Measurements from ENCODE around the gene MSRB3. TPM values are rescaled to one million over a fixed set of nuclear protein-coding genes. Genes with fewer than 3 reads are reported as not detected.

The MSRB3 gene
- total RNA-seq, 1 experiment from 2014 or later = 5.9 TPM

- no peaks in the 10 kb centered on the region for H3K36me3 ChIP-seq (ENCODE audit: low read depth, low read length)
- TF ChIP-seq EZH2phosphoT487 (IDR thresholded peaks at IDR 0.05; ENCODE audit: borderline replicate concordance, low read length) = no peak
- H3K4me3 ChIP-seq (ENCODE audit: low read length) = no peak overlapping the region
- no peaks in the 10 kb centered on the region for H3K4me1 ChIP-seq (ENCODE audit: insufficient read depth, low read length)
- H3K9me3 ChIP-seq (ENCODE audit: low read length) = no peaks in the 10 kb centered on the region
- BruUV-seq (replicated peaks) = no TSS peak
- no peaks in the 10 kb centered on the region for H3K9me2 ChIP-seq (replicated peaks; ENCODE audit: low read length)
- intact Hi-C loops (cut with micrococcal nuclease) = no loop called here
- H3K27ac ChIP-seq (ENCODE audit: low read length) = no peak overlapping the region
- H3K4me2 ChIP-seq (ENCODE audit: low read length) = no peak overlapping the region
- H4K20me1 ChIP-seq (ENCODE audit: low read length) = no peaks in the 10 kb centered on the region
- no peak overlapping the region for H3K9ac ChIP-seq (ENCODE audit: low read length)
- no peak overlapping the region for H2AFZ ChIP-seq (ENCODE audit: low read length)
- ATAC-seq = no peak
- ChIA-PET CTCF (no interaction called here), POLR2A (ENCODE audit: unreplicated experiment) (no interaction called here)
- H3K79me2 ChIP-seq (ENCODE audit: low read length) = no peaks in the 10 kb centered on the region
- H3F3A ChIP-seq (ENCODE audit: low read length, unreplicated experiment) = no peaks in the 10 kb centered on the region
- no peaks in the 10 kb centered on the region for H3K27me3 ChIP-seq (ENCODE audit: low read length)
- no peak for DNase-seq
These were observed 184.0 kb downstream of the MSRB3 start for GRCh38 chr12:65462484-65462883.

- Histone ChIP-seq H4K20me1 (ENCODE audit: low read length) (no peaks in the 10 kb centered on the region), H3K36me3 (ENCODE audit: low read depth, low read length) (no peaks in the 10 kb centered on the region), H3K79me2 (ENCODE audit: low read length) (no peaks in the 10 kb centered on the region), H3K27me3 (ENCODE audit: low read length) (no peaks in the 10 kb centered on the region), H3K9me2 (replicated peaks; ENCODE audit: low read length) (no peaks in the 10 kb centered on the region), H3K9me3 (ENCODE audit: low read length) (no peaks in the 10 kb centered on the region), H2AFZ (ENCODE audit: low read length) (no peak overlapping the region), H3K4me2 (ENCODE audit: low read length) (no peak overlapping the region), H3K27ac (ENCODE audit: low read length) (no peak overlapping the region), H3K4me1 (ENCODE audit: insufficient read depth, low read length) (no peaks in the 10 kb centered on the region), H3K9ac (ENCODE audit: low read length) (no peak overlapping the region), H3K4me3 (ENCODE audit: low read length) (no peak overlapping the region), H3F3A (ENCODE audit: low read length, unreplicated experiment) (no peaks in the 10 kb centered on the region)
- TF ChIP-seq EZH2phosphoT487 (IDR thresholded peaks at IDR 0.05; ENCODE audit: borderline replicate concordance, low read length) (no peak), CTCF (conservative IDR thresholded peaks at IDR 0.05; ENCODE audit: low read depth, low read length) (no peak), EZH2 (IDR thresholded peaks at IDR 0.05; ENCODE audit: low read length, unreplicated experiment) (no peak)
- ATAC-seq (no peak), DNase-seq (no peak)
- CTCF ChIA-PET = no interaction called here
- POLR2A ChIA-PET (ENCODE audit: unreplicated experiment) = no interaction called here
- intact Hi-C loops (cut with micrococcal nuclease) = no loop called here
- no TSS peak for BruUV-seq (replicated peaks)
These were observed 184.6 kb downstream of the MSRB3 start for GRCh38 chr12:65463082-65463481.

- intact Hi-C loops (cut with micrococcal nuclease) = no loop called here
These were observed 185.1 kb downstream of the MSRB3 start for GRCh38 chr12:65463611-65464010.

More at GRCh38 chr12:65463611-65464010, 185.1 kb downstream of the MSRB3 start:
- Histone ChIP-seq H3K27ac (ENCODE audit: low read length) (no peak overlapping the region), H4K20me1 (ENCODE audit: low read length) (no peaks in the 10 kb centered on the region), H3K4me2 (ENCODE audit: low read length) (no peak overlapping the region), H3K27me3 (ENCODE audit: low read length) (no peaks in the 10 kb centered on the region), H3K4me1 (ENCODE audit: insufficient read depth, low read length) (no peaks in the 10 kb centered on the region), H3K9me3 (ENCODE audit: low read length) (no peaks in the 10 kb centered on the region), H3K4me3 (ENCODE audit: low read length) (no peak overlapping the region), H3K9me2 (replicated peaks; ENCODE audit: low read length) (no peaks in the 10 kb centered on the region), H3K36me3 (ENCODE audit: low read depth, low read length) (no peaks in the 10 kb centered on the region), H3K79me2 (ENCODE audit: low read length) (no peaks in the 10 kb centered on the region), H2AFZ (ENCODE audit: low read length) (no peak overlapping the region), H3F3A (ENCODE audit: low read length, unreplicated experiment) (no peaks in the 10 kb centered on the region), H3K9ac (ENCODE audit: low read length) (no peak overlapping the region)
- no TSS peak for BruUV-seq (replicated peaks)
- CTCF ChIA-PET = no interaction called here
- TF ChIP-seq CTCF (conservative IDR thresholded peaks at IDR 0.05; ENCODE audit: low read depth, low read length) (no peak), EZH2 (IDR thresholded peaks at IDR 0.05; ENCODE audit: low read length, unreplicated experiment) (no peak), EZH2phosphoT487 (IDR thresholded peaks at IDR 0.05; ENCODE audit: borderline replicate concordance, low read length) (no peak)
- DNase-seq = no peak
- no peak for ATAC-seq
- POLR2A ChIA-PET (ENCODE audit: unreplicated experiment) = no interaction called here

Data from PC-3 (cell line).